NCI-H1048 (cell line): ENCODE results near the gene PALLD.
A peak's percentile ranks its signal among the peaks of the same experiment; 100 is the strongest.
"Not testable (repeated sequence)": the region's sequence is repeated elsewhere in the genome, so short reads cannot be mapped to it uniquely, and the experiment has no call there.

Experiments
- DNase-seq: peaks from one replicate; lab custom pipeline; 2025; lab: John Stamatoyannopoulos, UW

Gene PALLD

DNA sequence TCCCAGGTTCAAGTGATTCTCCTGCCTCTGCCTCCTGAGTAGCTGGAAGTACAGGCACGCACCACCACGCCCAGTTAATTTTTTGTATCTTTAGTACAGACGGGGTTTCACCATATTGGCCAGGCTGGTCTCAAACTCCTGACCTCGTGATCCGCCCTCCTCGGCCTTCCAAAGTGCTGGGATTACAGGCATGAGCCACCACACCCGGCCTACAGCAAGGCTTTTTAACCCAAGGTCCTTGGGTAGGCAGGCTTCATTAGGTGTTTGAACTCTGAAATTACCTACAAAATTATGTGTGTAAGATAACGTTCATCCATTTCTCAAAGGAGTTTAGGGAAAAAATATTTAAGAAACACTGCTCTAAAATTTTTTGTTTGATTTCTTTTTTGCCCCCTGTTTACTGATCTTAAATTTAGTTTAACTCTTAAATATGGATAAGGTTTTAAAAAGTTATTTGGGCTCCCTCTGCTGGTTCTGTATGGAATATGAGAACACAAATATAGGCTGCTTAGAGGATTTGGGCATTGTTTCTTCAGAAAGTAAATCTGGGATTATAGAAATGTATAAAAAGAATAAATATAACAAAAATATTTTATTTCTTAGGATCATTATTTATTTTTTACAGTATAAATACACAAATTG is 420.4 kb downstream of the PALLD start:
- DNase-seq, result no peak

DNA sequence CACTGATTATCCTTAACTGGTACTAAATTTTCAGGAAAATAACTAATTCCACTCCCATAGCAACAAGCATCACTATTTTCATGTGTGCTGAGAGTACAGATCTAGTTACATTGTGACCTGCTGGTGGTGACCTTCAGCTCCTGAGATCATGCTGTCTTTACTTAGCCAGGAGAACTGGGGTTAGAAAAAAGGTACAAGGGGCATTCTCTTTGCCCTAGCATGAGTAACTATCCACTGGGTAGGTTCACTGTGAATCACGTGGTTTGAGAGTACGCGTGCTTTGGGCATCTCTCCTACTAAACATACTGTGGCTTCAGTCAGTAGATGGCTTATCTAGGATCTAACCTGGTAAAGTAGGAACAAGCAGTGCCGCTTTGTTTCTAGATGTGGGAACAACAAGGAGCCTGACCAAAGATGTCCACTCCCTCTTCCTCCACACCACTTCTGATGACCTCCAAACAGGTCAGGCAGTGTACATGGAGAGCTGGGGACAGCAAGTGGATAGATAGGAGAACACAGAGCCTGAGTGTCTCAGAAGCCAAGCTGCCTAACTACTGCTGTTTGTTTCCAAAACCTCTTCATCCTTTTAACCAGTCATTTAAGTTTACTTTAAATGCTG is 423.0 kb downstream of the PALLD start:
- no peak for DNase-seq

DNA sequence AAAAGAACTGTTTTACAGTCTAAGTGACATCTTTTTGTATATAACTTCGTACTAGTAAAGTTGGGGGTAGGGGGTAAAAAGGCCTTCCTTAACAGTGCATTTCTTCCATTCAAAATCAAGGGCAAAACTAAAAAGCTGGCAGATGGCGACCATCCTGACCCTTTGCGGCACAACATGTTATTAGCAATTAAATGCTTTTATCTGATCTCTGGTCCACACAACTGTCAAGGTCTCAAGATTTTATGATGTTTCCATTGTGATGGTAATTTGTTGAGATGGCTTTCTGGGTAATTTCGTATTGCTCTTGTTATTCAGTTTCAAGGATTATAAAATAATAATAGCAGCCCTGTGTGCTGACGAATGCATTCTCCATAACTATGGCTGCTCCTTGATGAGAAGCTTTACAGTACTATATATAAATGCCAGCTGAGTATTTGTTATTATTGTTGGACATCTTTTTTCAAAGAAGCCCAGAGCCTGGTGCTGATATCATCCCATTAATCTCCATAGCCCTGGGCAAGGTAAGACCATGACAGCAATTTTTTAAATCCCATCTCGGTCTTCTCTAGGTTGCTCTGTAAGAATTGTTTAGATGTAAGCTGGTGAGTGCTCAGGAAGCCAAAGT is 423.7 kb downstream of the PALLD start:
- no peak for DNase-seq

DNA sequence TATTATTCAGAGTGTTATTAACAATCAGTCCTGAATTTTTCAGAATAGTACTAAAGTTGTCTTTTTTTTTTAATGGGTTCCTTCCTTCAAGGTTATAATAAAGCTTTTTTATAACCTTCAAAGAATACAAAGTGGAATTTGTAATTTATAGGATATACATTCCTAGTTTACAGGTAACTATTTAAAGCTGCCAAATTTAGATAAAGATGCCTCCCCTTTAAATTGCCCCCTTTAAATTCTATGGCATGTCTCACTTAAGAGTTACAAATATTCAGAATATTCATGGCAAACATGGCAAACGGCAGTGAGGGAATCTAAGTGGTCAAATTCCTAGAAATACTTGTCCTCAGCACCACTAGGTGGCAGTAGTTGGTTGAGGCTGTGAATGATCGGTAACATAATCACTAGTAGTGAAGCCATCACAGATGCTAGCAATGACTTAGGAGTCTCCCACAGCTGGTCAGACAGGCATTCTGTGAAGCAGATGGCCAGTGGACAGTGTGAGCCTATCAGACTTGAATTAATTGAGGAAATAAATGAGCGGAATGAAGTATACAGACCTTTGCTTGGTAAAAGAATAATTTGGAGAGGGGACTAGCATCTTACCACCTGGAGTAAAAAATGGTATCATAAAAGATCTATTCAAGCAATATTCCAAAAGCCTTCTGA is 426.8 kb downstream of the PALLD start:
- peak; percentile 24 for DNase-seq

DNA sequence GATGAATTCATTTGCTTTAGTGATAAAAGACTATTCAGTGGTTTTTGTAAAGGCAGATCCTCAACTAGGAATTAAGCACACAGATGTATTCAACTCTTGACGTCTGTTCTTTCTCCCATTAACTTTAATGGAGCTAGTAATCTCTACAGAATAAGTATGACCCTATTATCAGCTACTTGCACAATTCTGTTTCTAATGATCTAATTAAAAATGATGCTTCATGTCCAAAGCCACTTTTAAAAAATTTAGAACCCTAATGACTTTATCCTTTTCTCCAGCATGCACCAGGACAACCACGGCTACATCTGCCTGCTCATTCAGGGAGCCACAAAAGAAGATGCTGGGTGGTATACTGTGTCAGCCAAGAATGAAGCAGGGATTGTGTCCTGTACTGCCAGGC is 427.8 kb downstream of the PALLD start:
- DNase-seq, result no peak

DNA sequence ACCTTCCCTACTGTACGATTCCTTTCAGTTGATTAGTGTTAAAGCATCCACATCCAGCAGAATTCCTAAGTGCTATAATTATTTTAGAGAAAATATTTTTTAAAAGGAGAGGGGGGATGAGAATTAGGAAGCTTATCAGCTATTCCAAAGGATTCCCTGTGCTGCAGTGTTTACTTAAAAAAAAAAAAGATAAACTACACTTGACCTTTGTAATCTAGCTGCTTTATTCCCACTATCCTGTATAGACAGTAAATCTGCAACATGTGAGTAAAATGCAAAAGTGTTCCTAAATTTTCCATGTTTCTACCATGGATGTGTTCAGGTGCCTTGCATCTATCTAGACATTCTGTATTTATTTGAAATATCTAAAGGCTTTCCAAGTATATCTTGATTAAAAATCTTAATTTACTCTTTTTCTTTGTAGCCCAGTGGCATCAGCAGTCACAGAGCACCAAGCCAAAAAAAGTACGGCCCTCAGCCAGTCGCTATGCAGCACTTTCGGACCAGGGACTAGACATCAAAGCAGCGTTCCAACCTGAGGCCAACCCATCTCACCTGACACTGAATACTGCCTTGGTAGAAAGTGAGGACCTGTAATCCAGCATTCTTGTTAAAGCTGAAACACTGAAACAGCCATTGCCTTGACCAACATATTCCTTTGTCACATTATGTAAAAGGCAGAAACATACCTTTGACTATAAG is 429.1 kb downstream of the PALLD start:
- no peak for DNase-seq

DNA sequence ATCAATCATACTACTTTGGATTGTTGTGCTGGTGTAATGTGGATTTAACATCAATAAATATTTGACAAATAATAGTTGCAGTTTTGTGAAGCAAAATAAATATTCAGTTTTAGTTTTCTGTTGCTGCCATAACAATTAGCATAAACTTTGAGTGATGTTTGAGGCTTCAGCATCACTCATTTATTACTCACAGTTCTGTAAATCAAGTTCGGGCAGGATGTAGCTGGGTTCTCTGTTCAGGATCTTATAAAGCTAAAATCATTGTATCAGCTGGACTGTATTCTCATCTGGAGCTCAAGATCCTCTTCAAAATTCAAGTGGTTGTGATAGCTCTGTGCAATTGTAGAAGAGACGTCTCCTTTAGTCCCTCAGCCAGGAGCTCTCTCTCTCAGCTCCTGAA is 431.5 kb downstream of the PALLD start:
- DNase-seq, result no peak

DNA sequence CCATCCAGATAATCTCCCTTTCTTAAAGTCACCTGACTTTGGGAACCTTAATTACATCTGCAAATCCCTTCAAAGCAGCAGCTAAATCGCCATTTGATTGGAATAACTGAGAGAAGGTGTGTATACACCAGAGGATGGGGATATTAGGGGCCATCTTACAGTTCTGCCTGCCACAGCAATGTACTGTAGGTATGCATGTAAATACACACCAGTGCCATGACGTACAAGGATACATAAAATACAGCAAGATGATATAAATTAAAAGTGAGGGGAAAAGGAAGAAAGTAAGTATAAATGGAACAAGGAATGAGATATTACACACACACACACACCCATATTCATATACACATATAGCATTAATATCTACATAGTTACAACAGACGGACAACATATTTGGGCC is 432.0 kb downstream of the PALLD start:
- no peak for DNase-seq

DNA sequence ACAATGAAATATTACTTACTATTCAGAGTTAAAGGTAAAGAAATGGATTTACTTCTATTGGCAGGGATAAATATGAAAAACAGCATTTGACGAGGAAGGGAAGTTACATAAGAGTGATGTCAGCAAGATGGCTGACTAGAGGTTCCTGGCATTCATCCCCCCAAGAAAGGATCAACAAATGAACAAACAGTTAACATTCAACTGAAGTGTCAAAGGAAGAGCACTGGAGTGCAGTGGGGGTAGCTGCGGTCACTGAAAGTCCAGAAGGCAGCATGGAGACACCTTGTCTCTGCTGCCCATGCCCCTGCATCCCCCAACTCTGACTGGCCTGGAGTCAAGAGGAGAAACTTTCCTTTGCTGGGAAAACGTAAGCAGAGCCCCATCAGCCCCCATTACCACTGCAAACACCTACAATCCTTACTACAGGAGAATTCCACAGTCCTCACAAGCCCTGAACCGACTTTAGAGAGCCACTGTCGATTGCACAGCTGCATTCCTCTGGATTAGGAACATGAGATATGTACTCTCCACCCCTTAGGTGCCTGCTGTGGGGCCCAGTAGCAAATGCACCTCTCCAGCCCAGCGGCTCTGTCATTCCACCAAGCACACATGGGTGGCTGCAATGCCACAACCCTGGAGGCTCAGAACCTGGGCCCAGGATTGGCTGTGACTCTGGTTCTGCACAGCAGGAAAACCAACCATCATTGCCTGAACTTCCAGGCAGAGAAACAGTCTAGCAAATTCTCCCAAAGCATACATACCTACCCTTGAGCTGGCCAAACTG is 433.8 kb downstream of the PALLD start:
- no peak for DNase-seq

DNA sequence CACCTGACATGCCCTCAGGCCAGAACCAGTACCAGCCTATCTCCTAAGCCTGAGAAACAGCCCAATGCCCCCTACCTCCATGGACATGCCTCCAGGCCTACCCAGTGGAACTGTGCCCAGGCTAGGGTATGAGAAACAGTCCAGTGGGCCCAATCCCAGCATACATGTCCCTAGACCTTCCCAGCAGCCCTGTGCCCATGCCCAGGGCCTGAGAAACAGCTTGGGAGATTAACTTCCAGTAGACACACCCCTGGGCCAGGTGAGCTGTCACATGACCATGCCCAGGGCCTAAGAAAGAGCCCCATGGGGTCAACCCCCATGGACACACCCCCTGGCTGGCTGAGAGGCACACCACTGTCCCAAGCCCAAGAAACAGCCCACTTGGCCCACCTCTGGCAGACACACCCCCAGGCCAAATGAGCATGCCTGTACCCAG is 434.4 kb downstream of the PALLD start:
- DNase-seq, result no peak

DNA sequence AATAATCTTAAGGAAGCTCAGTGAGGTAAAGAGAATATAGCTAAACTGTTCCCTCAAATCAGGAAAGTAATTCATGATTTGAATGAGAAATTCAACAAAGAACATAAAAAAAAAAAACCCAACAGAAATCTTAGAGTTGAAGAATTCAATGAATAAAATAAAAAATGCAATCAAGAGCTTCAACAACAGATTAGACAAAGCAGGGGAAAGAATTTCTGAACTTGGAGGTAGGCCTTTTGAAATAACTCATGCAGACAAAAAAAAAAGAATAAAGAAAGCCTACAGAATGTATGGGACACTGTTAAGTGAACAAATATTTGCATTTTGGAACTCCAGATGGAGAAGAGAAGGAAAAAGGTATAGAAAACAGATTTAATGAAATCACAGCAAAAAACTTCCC is 435.3 kb downstream of the PALLD start:
- DNase-seq, result no peak

DNA sequence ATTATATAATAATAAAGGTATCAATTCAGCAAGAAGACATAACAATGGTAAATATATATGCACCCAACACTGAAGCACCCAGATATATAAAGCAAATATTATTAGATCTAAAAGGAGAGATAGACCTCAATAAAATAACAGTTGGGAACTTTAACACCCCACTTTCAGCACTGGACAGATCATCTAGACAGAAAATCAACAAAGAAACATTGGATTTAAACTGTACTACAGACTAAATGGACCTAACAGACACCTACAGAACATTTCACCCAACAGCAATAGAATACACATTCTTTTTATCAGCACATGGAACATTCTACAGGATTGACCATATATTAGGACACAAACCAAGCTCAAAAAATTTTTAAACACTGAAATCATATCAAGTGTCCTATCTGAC is 436.6 kb downstream of the PALLD start:
- DNase-seq, result no peak

DNA sequence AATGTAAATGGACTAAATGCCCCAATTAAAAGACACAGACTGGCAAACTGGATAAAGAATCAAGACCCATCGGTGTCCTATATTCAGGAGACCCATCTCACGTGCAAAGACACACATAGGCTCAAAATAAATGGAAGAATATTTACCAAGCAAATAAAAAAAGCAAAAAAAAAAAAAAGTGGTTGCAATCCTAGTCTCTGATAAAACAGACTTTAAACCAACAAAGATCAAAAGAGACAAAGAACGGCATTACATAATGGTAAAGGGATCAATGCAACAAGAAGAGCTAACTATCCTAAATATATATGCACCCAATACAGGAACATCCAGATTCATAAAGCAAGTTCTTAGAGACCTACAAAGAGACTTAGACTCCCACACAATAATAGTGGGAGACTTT is 440.6 kb downstream of the PALLD start:
- DNase-seq, result not testable (repeated sequence)

DNA sequence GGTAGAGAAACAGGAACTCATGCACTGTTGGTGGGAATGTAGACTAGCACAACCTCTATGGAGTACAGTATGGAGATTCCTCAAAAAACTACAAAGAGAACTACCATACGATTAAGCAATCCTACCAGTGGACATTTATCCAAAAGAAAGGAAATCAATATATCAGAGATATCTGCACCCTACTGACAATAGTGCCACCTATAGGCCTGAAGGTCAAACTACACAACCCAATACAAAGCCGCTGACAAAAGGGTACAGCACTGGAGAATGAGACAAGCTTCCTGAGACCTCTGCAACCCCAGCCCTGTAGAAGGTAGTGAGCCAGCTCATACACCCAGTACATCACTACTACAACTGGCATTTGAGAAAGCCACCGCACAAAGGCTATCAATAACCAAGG is 446.1 kb downstream of the PALLD start:
- no peak for DNase-seq

DNA sequence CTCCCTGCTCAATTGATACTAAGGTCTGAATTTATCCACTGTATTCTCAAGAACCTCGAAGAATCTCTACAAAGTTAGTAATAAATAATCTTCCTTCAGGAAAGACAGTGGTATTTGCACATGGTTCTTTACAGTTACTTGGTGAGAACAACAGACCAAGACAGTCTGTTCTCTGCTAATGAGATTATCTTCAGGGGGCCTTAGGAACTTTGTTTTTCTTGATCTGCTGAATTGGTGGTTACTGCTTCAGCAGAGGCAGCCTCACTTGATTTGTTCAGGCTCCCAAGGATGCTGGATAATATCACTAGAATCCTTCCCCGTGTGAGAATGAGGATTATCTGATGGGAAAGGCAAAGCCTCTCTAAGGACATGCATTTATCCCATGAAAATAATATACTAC is 448.4 kb downstream of the PALLD start:
- DNase-seq, result no peak

DNA sequence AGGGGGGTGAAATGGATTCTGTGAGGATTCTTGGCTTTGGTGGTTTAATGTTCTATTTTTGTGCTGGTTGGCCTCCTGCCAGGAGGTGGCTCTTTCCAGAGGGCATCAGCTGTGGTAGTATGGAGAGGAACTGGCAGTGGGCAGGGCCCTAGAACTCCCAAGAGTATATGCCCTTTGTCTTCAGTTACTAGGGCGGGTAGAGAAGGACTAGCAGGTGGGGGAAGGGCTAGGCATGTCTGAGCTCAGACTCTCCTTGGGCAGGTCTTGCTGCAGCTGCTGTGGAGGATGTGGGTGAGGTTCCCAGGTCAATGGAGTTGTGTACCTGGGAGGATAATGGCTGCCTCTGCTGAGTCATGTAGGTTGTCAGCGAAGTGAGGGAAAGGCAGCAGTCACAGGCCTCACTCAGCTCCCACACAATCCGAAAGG is 456.0 kb downstream of the PALLD start:
- not testable (repeated sequence) for DNase-seq

DNA sequence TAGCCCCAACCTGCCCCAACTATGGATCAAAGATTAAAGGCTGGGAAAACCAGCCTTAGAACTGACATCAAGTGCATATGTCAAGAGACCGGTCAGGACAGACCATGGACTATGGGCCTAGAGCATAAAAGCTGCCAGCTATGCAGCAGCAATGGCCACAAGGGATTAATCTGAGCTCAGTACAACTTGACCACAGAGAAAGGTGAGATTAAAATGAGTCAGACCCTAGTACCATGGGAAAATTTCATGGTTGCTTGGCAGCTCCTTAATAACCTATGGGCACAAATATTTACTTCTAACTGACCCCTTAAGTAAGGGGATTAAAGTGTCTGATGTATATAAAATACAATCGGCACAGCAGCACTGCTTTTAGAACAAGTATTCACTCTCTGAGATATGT is 458.8 kb downstream of the PALLD start:
- DNase-seq, result no peak

DNA sequence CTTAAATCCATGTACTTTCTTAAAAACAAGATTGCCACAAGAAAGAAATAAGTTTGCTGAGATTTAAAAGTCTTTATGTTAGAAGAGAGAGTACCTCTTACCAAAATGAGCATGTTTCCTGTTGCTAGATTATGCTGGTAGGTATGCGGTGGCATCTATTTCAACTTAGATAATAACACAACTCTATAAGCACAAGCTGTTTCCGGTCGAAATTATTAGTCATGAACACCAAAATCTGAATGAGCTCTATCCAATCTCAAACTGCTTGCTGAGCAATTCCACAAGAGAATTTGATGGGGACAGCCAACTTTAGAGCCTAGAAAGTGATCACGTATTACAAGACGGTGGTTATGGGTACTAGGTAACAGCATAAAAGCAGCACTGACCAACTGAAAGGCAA is 463.9 kb downstream of the PALLD start:
- no peak for DNase-seq

DNA sequence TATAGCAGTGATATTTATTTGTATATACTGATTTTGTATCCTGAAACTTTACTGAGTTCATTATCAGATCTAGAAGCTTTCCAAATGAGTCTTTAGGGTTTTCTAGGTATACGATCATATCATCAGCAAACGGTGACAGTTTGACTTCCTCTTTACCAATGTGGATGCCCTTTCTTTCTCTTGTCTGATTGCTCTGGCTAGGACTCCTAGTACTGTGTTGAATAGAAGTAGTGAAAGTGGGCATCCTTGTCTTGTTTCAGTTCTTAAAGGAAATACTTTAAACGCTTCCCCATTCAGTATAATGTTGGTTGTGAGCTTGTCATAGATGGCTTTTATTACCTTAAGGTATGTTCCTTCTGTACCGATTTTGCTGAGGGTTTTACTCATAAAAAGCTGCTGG is 475.7 kb downstream of the PALLD start:
- no peak for DNase-seq
